ENCODE results near the gene CCDC97.
"Not testable (repeated sequence)": the region's sequence is repeated elsewhere in the genome, so short reads cannot be mapped to it uniquely, and the experiment has no call there.

CCDC97 gene

DNA sequence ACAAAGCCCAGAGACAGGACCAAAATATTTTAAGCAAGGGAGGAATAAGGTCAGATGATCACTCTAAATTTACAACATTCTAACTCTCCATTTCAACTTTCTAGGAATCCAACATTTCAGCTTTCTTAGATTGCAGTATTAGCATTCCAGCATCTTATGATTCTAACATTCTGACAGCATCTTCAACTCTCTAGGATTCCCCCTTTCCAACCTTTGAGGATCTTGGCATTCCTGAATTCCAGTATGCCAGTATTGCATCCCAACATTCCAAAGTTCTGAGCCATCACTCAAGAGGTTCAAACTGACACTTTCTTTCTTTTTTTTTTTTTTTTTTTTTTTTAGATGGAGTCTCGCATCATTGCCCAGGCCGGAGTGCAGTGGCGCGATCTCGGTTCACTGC is 30.0 kb downstream of the CCDC97 start:
- DNase-seq (ENCODE audit: low spot score) = no peak

- no peak for DNase-seq (ENCODE audit: low spot score)
These were observed 31.9 kb downstream of the CCDC97 start for GRCh38 chr19:41341669-41342490.

GRCh38 chr19:41344162-41344561 is 34.2 kb downstream of the CCDC97 start:
- DNase-seq (ENCODE audit: low spot score) = no peak

GRCh38 chr19:41346916-41347315 is 36.9 kb downstream of the CCDC97 start:
- DNase-seq (ENCODE audit: low spot score) = not testable (repeated sequence)

- no peak for DNase-seq (ENCODE audit: low spot score)
These were observed 40.9 kb downstream of the CCDC97 start for GRCh38 chr19:41350735-41351338.

DNA sequence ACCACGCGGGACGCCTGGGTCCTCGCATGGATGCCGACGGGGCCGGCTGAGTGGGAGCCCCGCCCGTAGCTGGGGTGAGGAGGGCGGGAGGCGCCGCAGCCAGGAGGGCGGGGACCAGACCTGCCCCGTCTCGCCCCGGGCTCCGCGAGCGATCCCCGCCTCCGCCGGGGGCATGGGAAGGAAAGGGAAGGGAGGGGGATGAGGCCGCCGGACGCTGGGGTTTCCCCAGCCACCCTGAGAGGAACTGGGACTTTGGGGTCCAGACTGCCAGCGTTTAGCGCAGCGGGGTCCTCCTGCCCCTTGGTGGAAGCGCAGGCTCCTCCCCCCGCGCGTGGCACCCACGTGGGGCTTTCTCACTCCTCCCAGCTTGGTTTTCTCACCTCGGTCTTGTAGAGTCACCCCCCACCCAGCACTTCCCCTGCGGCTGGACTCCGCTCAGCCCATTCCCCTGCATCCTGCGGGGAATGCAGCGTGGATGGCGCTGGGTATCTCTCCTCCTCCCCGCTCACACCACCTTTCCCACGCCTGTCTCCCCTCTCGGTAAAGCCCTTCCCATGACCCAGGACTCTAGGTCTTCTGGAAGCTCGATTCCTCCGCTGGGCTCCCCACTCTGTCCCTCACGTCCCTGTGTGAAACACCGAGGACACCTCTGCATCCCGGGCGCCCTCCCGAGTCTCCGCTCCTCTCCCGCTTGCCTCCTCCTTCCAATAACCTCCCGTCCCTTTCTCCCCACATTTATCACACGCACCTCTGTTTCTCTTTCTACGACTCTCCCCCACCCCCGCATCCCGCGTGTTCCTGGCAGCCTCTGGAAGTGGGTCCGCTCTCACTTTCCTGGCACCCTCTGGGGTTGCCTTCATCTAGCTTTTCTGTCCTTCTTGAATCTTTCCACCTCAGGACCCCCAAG is 41.6 kb downstream of the CCDC97 start:
- peak; percentile 50 for DNase-seq (ENCODE audit: low spot score)

DNA sequence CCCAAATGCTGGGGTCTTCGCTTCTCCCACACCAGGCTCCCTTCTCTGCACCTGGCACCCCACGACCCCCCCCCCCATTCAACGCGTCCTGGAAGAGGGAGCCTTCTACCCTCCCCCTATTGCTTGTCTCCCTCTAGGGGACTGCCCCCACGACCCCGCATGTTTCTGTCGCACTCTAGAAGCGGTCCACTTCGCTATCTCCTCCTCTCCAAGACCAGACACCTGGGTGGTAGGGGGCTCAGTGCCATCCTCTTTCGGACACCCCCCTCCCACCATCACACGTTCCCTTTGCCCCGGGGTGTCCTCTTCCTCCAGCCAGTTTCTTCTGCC is 42.3 kb downstream of the CCDC97 start:
- DNase-seq (ENCODE audit: low spot score) = no peak

GRCh38 chr19:41352609-41353465 is 42.9 kb downstream of the CCDC97 start:
- no peak for DNase-seq (ENCODE audit: low spot score)

GRCh38 chr19:41353466-41354342 is 43.7 kb downstream of the CCDC97 start, which contains the start of gene TGFB1:
TSS of gene TGFB1 (minus strand) at chr19:41353922. CDS start at chr19:41353044, 878 bp downstream.
- DNase-seq (ENCODE audit: low spot score) = peak; percentile 72

- DNase-seq (ENCODE audit: low spot score) = no peak
These were observed 44.5 kb downstream of the CCDC97 start for GRCh38 chr19:41354343-41354953.

DNA sequence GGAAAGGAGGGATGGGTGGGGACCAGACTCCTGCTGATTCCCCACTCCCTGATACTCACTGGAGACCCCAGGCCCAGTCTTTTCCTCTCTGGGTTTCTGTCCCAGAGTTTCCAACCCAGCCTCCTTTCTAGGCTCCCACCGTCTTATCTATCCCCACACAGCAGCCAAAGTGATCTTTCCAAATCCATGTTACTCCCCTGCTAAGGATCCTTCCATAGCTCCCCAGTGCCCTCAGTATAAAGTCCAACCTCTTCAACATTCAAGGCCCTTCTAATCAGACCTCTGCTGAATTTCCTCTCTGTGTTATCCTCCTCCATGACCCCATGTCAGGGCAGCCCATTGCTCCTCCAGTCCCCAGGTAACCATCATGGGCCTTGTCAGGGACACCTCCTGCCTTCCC is 45.1 kb downstream of the CCDC97 start:
- no peak for DNase-seq (ENCODE audit: low spot score)

- DNase-seq (ENCODE audit: low spot score) = no peak
These were observed 45.8 kb downstream of the CCDC97 start for GRCh38 chr19:41355802-41356201.

DNA sequence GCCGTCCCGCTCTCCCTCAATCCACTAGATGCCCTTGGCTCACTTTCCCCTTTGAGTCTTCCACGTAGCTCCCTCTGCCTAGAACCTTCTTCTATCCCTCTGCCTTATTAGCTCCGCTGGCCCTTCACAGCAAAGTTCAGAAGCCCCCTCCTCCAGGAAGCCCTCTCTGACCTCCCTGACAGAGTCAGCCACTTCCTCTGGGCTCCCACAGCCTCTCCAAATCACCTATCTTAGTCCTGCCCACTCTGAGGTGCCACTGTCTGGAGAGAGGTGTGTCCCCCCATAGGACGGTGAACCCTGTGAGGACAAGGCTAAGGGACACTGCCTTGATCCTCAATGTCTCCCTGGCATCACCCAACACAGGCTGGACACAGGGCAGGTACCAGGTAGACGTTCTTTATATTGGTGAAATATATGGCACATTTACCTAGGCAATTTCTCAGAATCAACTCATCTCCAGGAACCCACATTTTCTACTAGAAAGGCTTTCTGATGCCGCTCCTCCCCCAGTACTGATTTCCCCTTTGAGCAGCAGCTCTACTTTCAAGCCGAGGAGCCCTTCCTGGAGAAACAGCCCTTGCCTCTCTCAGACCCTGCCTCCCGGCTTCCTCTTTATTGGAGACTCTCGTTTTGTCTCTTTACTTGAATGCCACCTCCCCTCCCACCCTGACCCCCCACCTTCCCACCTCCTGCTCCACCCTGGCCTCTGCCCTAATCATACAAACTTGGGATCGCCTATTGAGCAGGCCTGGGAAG is 47.2 kb downstream of the CCDC97 start:
- no peak for DNase-seq (ENCODE audit: low spot score)

DNA sequence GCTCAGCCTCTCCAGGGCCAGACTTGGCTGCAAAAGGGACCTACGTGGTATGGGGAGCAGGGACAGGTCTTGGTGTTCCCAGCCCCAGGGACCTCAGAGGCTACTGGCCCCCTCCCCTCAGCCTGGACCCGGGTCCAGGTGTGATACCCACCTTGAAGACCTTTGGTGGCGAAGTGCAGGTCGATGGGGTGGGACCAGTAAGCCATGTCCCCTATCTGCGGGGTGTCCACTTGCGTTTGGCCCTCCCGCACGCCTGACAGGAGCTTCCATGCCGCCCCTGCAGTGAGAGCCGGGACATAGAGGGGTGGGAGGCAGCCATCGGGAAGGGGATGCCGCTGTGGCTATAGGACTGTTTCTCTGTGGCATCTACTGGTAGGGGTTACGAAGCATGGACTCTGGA is 47.8 kb downstream of the CCDC97 start:
- no peak for DNase-seq (ENCODE audit: low spot score)

DNA sequence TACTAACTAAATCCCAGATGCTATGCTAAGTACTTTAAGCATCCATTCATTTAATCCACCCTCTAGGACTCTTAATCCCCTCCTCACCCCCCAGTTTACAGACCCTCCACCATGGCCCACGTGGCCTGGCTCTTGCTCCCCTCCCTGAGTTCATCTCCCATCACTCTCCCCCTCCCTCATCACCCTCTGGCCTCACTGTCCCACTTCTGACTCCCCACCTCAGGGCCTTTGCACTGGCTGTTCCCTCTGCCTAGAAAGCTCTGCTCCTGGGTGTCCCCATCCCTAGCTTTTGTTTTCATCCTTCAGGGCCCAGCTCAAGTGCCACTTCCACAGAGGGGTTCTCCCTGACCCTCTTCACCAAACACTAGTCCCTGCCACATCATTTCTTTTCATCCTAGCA is 49.8 kb downstream of the CCDC97 start:
- DNase-seq (ENCODE audit: low spot score) = no peak

DNA sequence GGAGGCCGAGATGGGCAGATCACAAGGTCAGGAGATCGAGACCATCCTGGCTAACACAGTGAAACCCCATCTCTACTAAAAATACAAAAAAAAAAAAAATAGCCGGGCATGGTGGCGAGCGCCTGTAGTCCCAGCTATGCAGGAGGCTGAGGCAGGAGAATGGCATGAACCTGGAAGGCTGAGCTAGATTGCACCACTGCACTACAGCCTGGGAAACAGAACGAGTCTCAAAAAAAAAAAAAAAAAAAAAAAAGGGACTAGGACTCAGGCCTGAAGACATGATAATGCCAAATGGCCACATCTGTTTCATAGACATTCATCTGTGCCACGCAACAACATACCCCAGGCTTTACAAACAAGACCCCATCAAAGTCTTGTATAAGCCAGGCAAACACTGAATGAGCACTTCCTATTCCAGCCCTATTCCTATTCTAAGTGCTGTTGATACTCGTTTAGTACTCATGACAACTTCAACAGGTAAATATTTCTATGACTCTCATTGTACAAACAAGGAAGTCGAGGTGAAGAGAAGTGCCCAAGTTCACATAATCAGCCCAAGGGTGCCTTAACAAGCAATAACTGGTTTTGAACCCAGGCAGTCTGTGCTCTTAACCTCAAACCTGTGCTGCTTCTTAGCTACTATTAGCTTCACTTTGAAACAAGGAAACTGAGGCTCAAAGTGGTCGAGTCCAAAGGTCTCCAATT is 52.3 kb downstream of the CCDC97 start:
- no peak for DNase-seq (ENCODE audit: low spot score)

DNA sequence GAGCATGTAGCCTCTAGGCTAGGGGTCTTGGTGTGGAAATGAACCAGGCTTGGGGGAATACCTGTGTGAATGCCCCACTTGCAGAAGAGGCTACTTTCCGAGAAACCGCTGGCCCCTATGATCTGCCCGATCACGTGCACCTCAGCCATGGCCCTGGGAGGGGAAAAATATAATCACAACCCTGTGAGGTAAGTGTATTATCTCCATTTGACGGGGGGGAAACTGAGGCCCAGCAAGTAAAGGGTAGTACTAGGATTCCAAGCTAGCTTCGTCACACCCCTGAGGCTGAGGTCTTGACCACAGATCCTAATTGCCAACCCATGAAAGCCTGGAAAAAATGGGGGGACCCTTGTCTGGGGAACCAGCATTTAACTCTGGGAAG is 53.4 kb downstream of the CCDC97 start:
- DNase-seq (ENCODE audit: low spot score) = no peak

- peak; percentile 99 for DNase-seq (ENCODE audit: low spot score)
These were observed 54.0 kb downstream of the CCDC97 start, which contains the start of gene B9D2 for GRCh38 chr19:41363753-41364523. TSS of gene B9D2 (minus strand) at chr19:41364149. CDS start at chr19:41363519, 630 bp downstream.
